ENCODE data around the gene FAM81A. TPM values are rescaled to one million over a fixed set of nuclear protein-coding genes. Genes with fewer than 3 reads are reported as not detected.
A peak's percentile ranks its signal among the peaks of the same experiment; 100 is the strongest.

Gene FAM81A
- total RNA-seq, 5 donors from 2014 or later (not counting 1 experiment from before 2014, with no cell fraction given): 0.37 to 0.39 TPM; not detected in 3

DNA sequence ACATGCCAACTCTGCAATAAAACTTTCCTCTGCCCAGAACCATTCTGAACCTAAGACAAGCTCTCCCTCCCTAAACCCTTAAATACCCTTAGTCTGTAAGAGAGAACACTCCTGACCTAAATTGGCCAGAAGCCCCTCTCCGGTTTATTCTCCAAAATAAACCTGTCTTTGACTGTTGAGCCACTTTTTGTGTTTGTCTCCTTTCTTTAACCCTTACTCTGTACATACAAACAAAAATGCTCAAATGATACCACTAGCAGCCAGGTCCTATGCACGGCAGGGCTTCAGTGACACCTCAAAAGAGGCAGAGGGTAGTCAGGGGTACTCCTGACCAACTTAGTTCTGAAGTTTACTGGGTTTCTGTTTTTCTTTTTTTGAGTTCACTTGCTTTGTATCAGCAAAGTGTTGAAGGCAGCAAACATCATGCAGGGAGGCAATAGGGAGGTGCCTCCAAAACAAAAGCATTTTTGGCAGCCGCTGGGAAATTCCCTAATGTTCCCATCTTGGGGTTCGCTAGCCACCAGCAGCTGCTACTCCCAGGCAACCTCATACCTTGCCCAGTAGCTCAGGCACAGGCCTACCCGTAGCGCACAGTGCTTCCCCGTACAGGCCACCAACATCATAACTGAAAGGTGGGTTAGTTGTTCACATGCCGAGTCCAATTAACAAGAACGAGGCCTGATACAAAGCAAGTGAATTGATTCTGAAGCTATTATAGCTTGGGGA is 110.7 kb downstream of the FAM81A start:
- Histone ChIP-seq H3K4me3 (ENCODE audit: control insufficient read depth in 1 of 2, extremely low read depth in 1 of 2, low read length in 1 of 2) (no peak overlapping the region), H3K27ac (ENCODE audit: low read length) (no peak overlapping the region), H3K4me1 (ENCODE audit: control insufficient read depth in 1 of 2, extremely low read depth in 1 of 2, insufficient read depth in 2 of 2, low read length in 2 of 2) (no peaks in the 10 kb centered on the region), H3K36me3 (ENCODE audit: control insufficient read depth in 2 of 2, extremely low read depth in 1 of 2, insufficient read depth in 1 of 2, low read length in 1 of 2) (no peaks in the 10 kb centered on the region), H3K27me3 (replicated peaks in 1 of 2; ENCODE audit: control insufficient read depth in 2 of 2, extremely low read depth in 1 of 2, insufficient read depth in 2 of 2, low read length in 1 of 2) (peaks cover 0 to 29% of the 10 kb centered on the region in 2 experiments), H3K9me3 (no peaks in the 10 kb centered on the region)
- H3K27me3 Mint-ChIP-seq: peaks cover 3 to 5% of the 10 kb centered on the region in 2 donors
- no peak overlapping the region for H3K4me3 Mint-ChIP-seq
- H3K4me1 Mint-ChIP-seq: peaks cover 3% of the 10 kb centered on the region in 3 donors
- ChIA-PET CTCF (no interaction called here), POLR2A (interaction anchor here in 1 of 2 donors (0.6 kb wide), 1 partner anchor 108 kb away, joined by 3 read pairs; the partner anchor contains the start of gene GTF2A2)
- no peaks in the 10 kb centered on the region for H3K36me3 Mint-ChIP-seq
- ATAC-seq (replicated peaks in 1 of 4) (no peak), DNase-seq (no peak)
- 73% methylated on average over 4 of the region's 9 CpGs for WGBS (ENCODE audit: insufficient coverage)
- no peaks in the 10 kb centered on the region for H3K9me3 Mint-ChIP-seq
- no peak overlapping the region for H3K27ac Mint-ChIP-seq

GRCh38 chr15:59549301-59550185 is 111.6 kb downstream of the FAM81A start:
- Histone ChIP-seq H3K9me3 (no peaks in the 10 kb centered on the region), H3K4me1 (ENCODE audit: control insufficient read depth in 1 of 2, extremely low read depth in 1 of 2, insufficient read depth in 2 of 2, low read length in 2 of 2) (no peaks in the 10 kb centered on the region), H3K27ac (ENCODE audit: low read length) (no peak overlapping the region), H3K36me3 (ENCODE audit: control insufficient read depth in 2 of 2, extremely low read depth in 1 of 2, insufficient read depth in 1 of 2, low read length in 1 of 2) (no peaks in the 10 kb centered on the region), H3K4me3 (ENCODE audit: control insufficient read depth in 1 of 2, extremely low read depth in 1 of 2, low read length in 1 of 2) (no peak overlapping the region), H3K27me3 (replicated peaks in 1 of 2; ENCODE audit: control insufficient read depth in 2 of 2, extremely low read depth in 1 of 2, insufficient read depth in 2 of 2, low read length in 1 of 2) (peaks cover 0 to 21% of the 10 kb centered on the region in 2 experiments)
- no peak for ATAC-seq (replicated peaks in 1 of 4)
- no peaks in the 10 kb centered on the region for H3K4me1 Mint-ChIP-seq
- POLR2A ChIA-PET: interaction anchor here in 1 of 2 donors (0.6 kb wide), 1 partner anchor 107 kb away, joined by 3 read pairs; the partner anchor contains the start of gene GTF2A2
- H3K9me3 Mint-ChIP-seq: no peaks in the 10 kb centered on the region
- peaks cover 3 to 4% of the 10 kb centered on the region in 2 donors for H3K27me3 Mint-ChIP-seq
- no peak overlapping the region for H3K4me3 Mint-ChIP-seq
- peak overlapping the region in 1 of 2 donors; percentile 2 for H3K27ac Mint-ChIP-seq
- WGBS (ENCODE audit: insufficient coverage): 92% methylated on average over 5 of the region's 9 CpGs
- CTCF ChIA-PET: interaction anchor here in 1 of 2 donors (0.7 kb wide), 1 partner anchor 44 kb away, joined by 3 read pairs; no protein-coding TSS in a partner anchor
- no peak for DNase-seq
- no peaks in the 10 kb centered on the region for H3K36me3 Mint-ChIP-seq

DNA sequence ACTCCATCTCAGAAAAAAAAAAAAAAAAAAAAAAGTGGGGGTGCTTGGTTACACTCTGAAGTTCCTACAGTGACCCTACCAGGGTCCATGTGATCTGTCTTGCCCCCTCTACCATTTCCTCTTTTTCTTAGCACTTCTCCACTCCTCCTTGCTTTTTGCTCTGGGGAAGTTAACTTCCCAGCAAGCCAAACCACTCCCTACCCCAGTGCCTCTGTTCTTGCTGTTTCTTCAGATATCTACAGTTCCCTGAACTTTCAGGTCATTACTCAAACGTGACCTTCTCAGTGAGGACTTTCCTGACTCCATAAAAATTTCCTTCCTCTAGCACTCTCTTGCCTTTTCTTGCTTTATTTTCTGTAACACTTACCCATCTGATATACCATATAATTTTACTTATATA is 112.5 kb downstream of the FAM81A start:
- Histone ChIP-seq H3K4me1 (ENCODE audit: control insufficient read depth in 1 of 2, extremely low read depth in 1 of 2, insufficient read depth in 2 of 2, low read length in 2 of 2) (no peaks in the 10 kb centered on the region), H3K4me3 (ENCODE audit: control insufficient read depth in 1 of 2, extremely low read depth in 1 of 2, low read length in 1 of 2) (no peak overlapping the region), H3K36me3 (ENCODE audit: control insufficient read depth in 2 of 2, extremely low read depth in 1 of 2, insufficient read depth in 1 of 2, low read length in 1 of 2) (no peaks in the 10 kb centered on the region), H3K27me3 (replicated peaks in 1 of 2; ENCODE audit: control insufficient read depth in 2 of 2, extremely low read depth in 1 of 2, insufficient read depth in 2 of 2, low read length in 1 of 2) (peaks cover 0 to 20% of the 10 kb centered on the region in 2 experiments), H3K27ac (ENCODE audit: low read length) (no peak overlapping the region), H3K9me3 (no peaks in the 10 kb centered on the region)
- DNase-seq (no peak), ATAC-seq (replicated peaks in 1 of 4) (no peak)
- CTCF ChIA-PET: interaction anchor here in 1 of 2 donors (0.7 kb wide), 1 partner anchor 43 kb away, joined by 3 read pairs; no protein-coding TSS in a partner anchor
- H3K9me3 Mint-ChIP-seq: no peaks in the 10 kb centered on the region
- peaks cover 3 to 4% of the 10 kb centered on the region in 2 donors for H3K27me3 Mint-ChIP-seq
- POLR2A ChIA-PET: no interaction called here
- 33% methylated on average over 1 of the region's 1 CpG for WGBS (ENCODE audit: insufficient coverage)
- H3K36me3 Mint-ChIP-seq: no peaks in the 10 kb centered on the region
- H3K4me3 Mint-ChIP-seq: no peak overlapping the region
- no peak overlapping the region for H3K27ac Mint-ChIP-seq
- H3K4me1 Mint-ChIP-seq: no peaks in the 10 kb centered on the region

DNA sequence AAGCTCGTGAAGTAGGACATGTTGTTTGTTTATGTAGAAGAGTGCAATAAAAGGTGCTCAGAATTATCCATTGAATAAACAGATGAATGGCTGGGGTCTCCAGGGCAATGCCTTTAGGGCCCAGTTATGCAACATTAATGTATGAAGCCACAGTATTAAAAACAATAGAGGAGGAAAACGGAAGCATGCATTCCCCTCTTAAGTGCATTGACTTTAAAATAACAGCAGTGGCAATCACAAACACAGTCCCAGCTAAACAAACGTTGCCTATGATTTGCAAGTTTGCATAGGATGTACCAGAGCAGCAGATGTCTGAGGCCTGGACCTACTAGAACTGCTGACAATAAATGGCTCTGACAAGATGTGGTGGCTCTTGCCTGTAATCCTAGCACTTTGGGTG is 113.0 kb downstream of the FAM81A start:
- WGBS (ENCODE audit: insufficient coverage): 60% methylated on average over 1 of the region's 3 CpGs
- no peak overlapping the region for H3K4me3 ChIP-seq (ENCODE audit: control insufficient read depth in 1 of 2, extremely low read depth in 1 of 2, low read length in 1 of 2)
- no peaks in the 10 kb centered on the region for H3K4me1 ChIP-seq (ENCODE audit: control insufficient read depth in 1 of 2, extremely low read depth in 1 of 2, insufficient read depth in 2 of 2, low read length in 2 of 2)
- POLR2A ChIA-PET: no interaction called here
- peaks cover 4 to 6% of the 10 kb centered on the region in 2 donors for H3K27me3 Mint-ChIP-seq
- no peaks in the 10 kb centered on the region for H3K4me1 Mint-ChIP-seq
- no peak overlapping the region for H3K4me3 Mint-ChIP-seq
- H3K27ac ChIP-seq (ENCODE audit: low read length): no peak overlapping the region
- H3K27ac Mint-ChIP-seq: no peak overlapping the region
- CTCF ChIA-PET: no interaction called here
- no peaks in the 10 kb centered on the region for H3K9me3 Mint-ChIP-seq
- no peaks in the 10 kb centered on the region for H3K9me3 ChIP-seq
- DNase-seq (no peak), ATAC-seq (replicated peaks in 1 of 4) (no peak)
- no peaks in the 10 kb centered on the region for H3K36me3 Mint-ChIP-seq
- no peaks in the 10 kb centered on the region for H3K36me3 ChIP-seq (ENCODE audit: control insufficient read depth in 2 of 2, extremely low read depth in 1 of 2, insufficient read depth in 1 of 2, low read length in 1 of 2)
- H3K27me3 ChIP-seq (replicated peaks in 1 of 2; ENCODE audit: control insufficient read depth in 2 of 2, extremely low read depth in 1 of 2, insufficient read depth in 2 of 2, low read length in 1 of 2): peaks cover 0 to 20% of the 10 kb centered on the region in 2 experiments

GRCh38 chr15:59553879-59554735 is 116.1 kb downstream of the FAM81A start:
- peaks cover 0 to 13% of the 10 kb centered on the region in 2 experiments for H3K27me3 ChIP-seq (replicated peaks in 1 of 2; ENCODE audit: control insufficient read depth in 2 of 2, extremely low read depth in 1 of 2, insufficient read depth in 2 of 2, low read length in 1 of 2)
- CTCF ChIA-PET: no interaction called here
- Mint-ChIP-seq H3K9me3 (no peaks in the 10 kb centered on the region), H3K4me1 (no peaks in the 10 kb centered on the region), H3K27me3 (peaks cover 3 to 6% of the 10 kb centered on the region in 2 donors), H3K36me3 (no peaks in the 10 kb centered on the region), H3K4me3 (no peak overlapping the region), H3K27ac (no peak overlapping the region)
- POLR2A ChIA-PET: interaction anchor here in 1 of 2 donors (0.6 kb wide), 1 partner anchor 11 kb away, joined by 3 read pairs; no protein-coding TSS in a partner anchor
- no peak overlapping the region for H3K27ac ChIP-seq (ENCODE audit: low read length)
- H3K4me3 ChIP-seq (ENCODE audit: control insufficient read depth in 1 of 2, extremely low read depth in 1 of 2, low read length in 1 of 2): no peak overlapping the region
- no peaks in the 10 kb centered on the region for H3K4me1 ChIP-seq (ENCODE audit: control insufficient read depth in 1 of 2, extremely low read depth in 1 of 2, insufficient read depth in 2 of 2, low read length in 2 of 2)
- DNase-seq (no peak), ATAC-seq (replicated peaks in 1 of 4) (no peak)
- no peaks in the 10 kb centered on the region for H3K9me3 ChIP-seq
- H3K36me3 ChIP-seq (ENCODE audit: control insufficient read depth in 2 of 2, extremely low read depth in 1 of 2, insufficient read depth in 1 of 2, low read length in 1 of 2): no peaks in the 10 kb centered on the region
- 90% methylated on average over 2 of the region's 12 CpGs for WGBS (ENCODE audit: insufficient coverage)

Measured in T-cell (primary cell).